H9 (cell line): Measurements from ENCODE around the gene LARGE1. TPM values are rescaled to one million over a fixed set of nuclear protein-coding genes. Genes with fewer than 3 reads are reported as not detected.

Experiments
- DNase-seq: peaks from one replicate; pipeline ENCODE4 v3.0.0-alpha.2; 2017
- H2AFZ ChIP-seq: one replicate; pipeline ENCODE4 v1.6.1; 2013; ENCODE audit warnings: mild to moderate bottlenecking, low read length, control low read depth, moderate library complexity
- H2AK5ac ChIP-seq: 2 replicates; pipeline ENCODE4 v1.6.1; 2013; ENCODE audit warnings: low read length, control low read depth, mixed read lengths; ENCODE audit not compliant: insufficient read length
- H2BK120ac ChIP-seq: one replicate; pipeline ENCODE4 v1.6.1; 2013; ENCODE audit warnings: low read depth, mild to moderate bottlenecking, low read length, control low read depth, inconsistent platforms; ENCODE audit not compliant: poor library complexity, severe bottlenecking
- H2BK12ac ChIP-seq: 2 replicates; pipeline ENCODE4 v1.6.1; 2013; ENCODE audit warnings: low read length, control low read depth, mixed read lengths, low read depth; ENCODE audit not compliant: insufficient read length
- H2BK15ac ChIP-seq: 2 replicates; pipeline ENCODE4 v1.6.1; 2013; ENCODE audit warnings: low read depth, low read length, control low read depth
- H2BK20ac ChIP-seq: one replicate; pipeline ENCODE4 v1.6.1; 2013; ENCODE audit warnings: low read depth, mild to moderate bottlenecking, low read length, control low read depth, inconsistent platforms; ENCODE audit not compliant: poor library complexity, severe bottlenecking
- H2BK5ac ChIP-seq: 2 replicates; pipeline ENCODE4 v1.6.1; 2013; ENCODE audit warnings: low read length, control low read depth, mixed read lengths; ENCODE audit not compliant: insufficient read length
- H3K14ac ChIP-seq: 2 replicates; pipeline ENCODE4 v1.6.1; 2013; ENCODE audit warnings: low read length, control low read depth; ENCODE audit not compliant: insufficient read depth
- H3K18ac ChIP-seq: 2 replicates; pipeline ENCODE4 v1.6.1; 2013; ENCODE audit warnings: low read depth, mild to moderate bottlenecking, mixed read lengths, low read length, control low read depth; ENCODE audit not compliant: insufficient read length
- H3K23ac ChIP-seq: 2 replicates; pipeline ENCODE4 v1.6.1; 2013; ENCODE audit warnings: low read length, control low read depth, mixed read lengths, low read depth; ENCODE audit not compliant: insufficient read length
- H3K23me2 ChIP-seq: 2 replicates; pipeline ENCODE4 v1.6.1; 2013; ENCODE audit warnings: low read depth, mild to moderate bottlenecking, mixed read lengths, low read length, control low read depth; ENCODE audit not compliant: insufficient read length, poor library complexity, severe bottlenecking
- H3K27ac ChIP-seq: 2 replicates; pipeline ENCODE4 v1.5.1; 2013; ENCODE audit warnings: low read length, control low read depth, mixed read lengths, low read depth; ENCODE audit not compliant: insufficient read length
- H3K27me3 ChIP-seq: 2 replicates; pipeline ENCODE4 v1.6.1; 2013; ENCODE audit warnings: low read length, control low read depth, inconsistent platforms; ENCODE audit not compliant: insufficient read depth
- H3K4ac ChIP-seq: 2 replicates; pipeline ENCODE4 v1.6.1; 2013; ENCODE audit warnings: low read depth, mild to moderate bottlenecking, control low read depth, inconsistent platforms, low read length, moderate library complexity
- H3K4me1 ChIP-seq: 2 replicates; pipeline ENCODE4 v1.6.1; 2013; ENCODE audit warnings: low read length, control low read depth, inconsistent platforms; ENCODE audit not compliant: insufficient read depth
- H3K4me2 ChIP-seq: 2 replicates; pipeline ENCODE4 v1.6.1; 2013; ENCODE audit warnings: low read length, control low read depth, mixed read lengths; ENCODE audit not compliant: insufficient read length, insufficient read depth
- H3K56ac ChIP-seq: 2 replicates; pipeline ENCODE4 v1.6.1; 2013; ENCODE audit warnings: low read depth, mild to moderate bottlenecking, mixed read lengths, low read length, control low read depth; ENCODE audit not compliant: insufficient read length
- H3K79me1 ChIP-seq: 2 replicates; pipeline ENCODE4 v1.6.1; 2013; ENCODE audit warnings: low read depth, mild to moderate bottlenecking, moderate library complexity, low read length, control low read depth, inconsistent platforms; ENCODE audit not compliant: insufficient read depth, poor library complexity, severe bottlenecking
- H3K79me2 ChIP-seq: 2 replicates; pipeline ENCODE4 v1.6.1; 2013; ENCODE audit warnings: low read length, control low read depth, inconsistent platforms; ENCODE audit not compliant: insufficient read depth
- H3K9ac ChIP-seq: 2 replicates; pipeline ENCODE4 v1.6.1; 2013; ENCODE audit warnings: low read length, control low read depth, mixed read lengths; ENCODE audit not compliant: insufficient read length; ENCODE audit errors: extremely low read depth
- H3K9me3 ChIP-seq: one replicate; pipeline ENCODE4 v1.6.1; 2013; ENCODE audit warnings: low read depth, low read length, inconsistent platforms; ENCODE audit not compliant: control insufficient read depth
- H3T11ph ChIP-seq: one replicate; pipeline ENCODE4 v1.6.1; 2013; ENCODE audit warnings: mild to moderate bottlenecking, low read length, control low read depth, inconsistent platforms
- H4K20me1 ChIP-seq: one replicate; pipeline ENCODE4 v1.6.1; 2013; ENCODE audit not compliant: control insufficient read depth, insufficient read length, insufficient read depth
- H4K5ac ChIP-seq: 2 replicates; pipeline ENCODE4 v1.6.1; 2013; ENCODE audit warnings: low read depth, mild to moderate bottlenecking, mixed read lengths, low read length, control low read depth; ENCODE audit not compliant: insufficient read length
- H4K8ac ChIP-seq: replicated peaks from 2 replicates; pipeline ENCODE4 v1.6.1; 2013; ENCODE audit warnings: low read length, control low read depth, mixed read lengths, low read depth; ENCODE audit not compliant: insufficient read length
- H4K91ac ChIP-seq: 2 replicates; pipeline ENCODE4 v1.6.1; 2013; ENCODE audit warnings: low read depth, mild to moderate bottlenecking, moderate library complexity, mixed read lengths, low read length, control low read depth; ENCODE audit not compliant: insufficient read length
- H3K27ac Mint-ChIP-seq, 3 experiments: 2 replicates in 2 of 3; 3 replicates in 1 of 3; pipeline ENCODE4 v1.8.0; 2020 to 2021; ENCODE audit warnings: mixed read lengths in 3 of 3, mild to moderate bottlenecking in 1 of 3, moderate library complexity in 1 of 3
- H3K27me3 Mint-ChIP-seq: 2 replicates; pipeline ENCODE4 v1.8.0; 2021; ENCODE audit warnings: low read depth, mild to moderate bottlenecking, moderate library complexity, mixed read lengths
- H3K36me3 Mint-ChIP-seq, 3 experiments: 2 replicates in 2 of 3; 3 replicates in 1 of 3; pipeline ENCODE4 v1.8.0; 2020 to 2021; ENCODE audit warnings: low read depth in 3 of 3, mixed read lengths in 3 of 3; ENCODE audit not compliant: insufficient read depth in 1 of 3
- H3K4me1 Mint-ChIP-seq, 2 experiments: 2 replicates each; pipeline ENCODE4 v1.8.0; 2020; ENCODE audit warnings: mixed read lengths in 2 of 2
- H3K4me3 Mint-ChIP-seq, 2 experiments: 2 replicates in 1 of 2; 3 replicates in 1 of 2; pipeline ENCODE4 v1.8.0; 2020 to 2021; ENCODE audit warnings: mild to moderate bottlenecking in 2 of 2, mixed read lengths in 2 of 2, moderate library complexity in 1 of 2
- H3K9me3 Mint-ChIP-seq, 2 experiments: 2 replicates in 1 of 2; 3 replicates in 1 of 2; pipeline ENCODE4 v1.8.0; 2020; ENCODE audit warnings: mild to moderate bottlenecking in 2 of 2, mixed read lengths in 2 of 2, moderate library complexity in 1 of 2
- CTCF ChIP-seq: fragments of 200-600 bp; sonication (generic); conservative IDR thresholded peaks from 3 replicates; pipeline ENCODE4 v1.8.0; 2021; ENCODE audit warnings: antibody characterized with exemption, mild to moderate bottlenecking
- WGBS: extraction: QIAGEN DNeasy Blood & Tissue Kit; methylation state at CpG from one replicate; pipeline ENCODE4 v1.1.7; 2013; ENCODE audit warnings: missing lambda C conversion rate, low lambda C conversion rate, mixed read lengths; ENCODE audit not compliant: insufficient read length; ENCODE audit errors: extremely low coverage; 5-methylcytosine and 5-hydroxymethylcytosine counted together
- total RNA-seq: library from RNA; stranded (reverse); gene quantifications from 2 replicates; pipeline ENCODE4 v1.2.1, GENCODE V29; 2021

The LARGE1 gene
- total RNA-seq, 1 experiment from 2014 or later, result 43.5 TPM

- no peaks in the 10 kb centered on the region for H3K23me2 ChIP-seq
- no peak overlapping the region for H2BK20ac ChIP-seq
- H4K91ac ChIP-seq, result no peak overlapping the region
- H3K79me2 ChIP-seq, result peaks cover 70% of the 10 kb centered on the region; the same call in 1 of the 2 replicates
- Mint-ChIP-seq H3K4me1 (peaks cover 51 to 54% of the 10 kb centered on the region in 2 experiments), H3K36me3 (peaks cover 13 to 25% (median 22%) of the 10 kb centered on the region in 3 experiments; a peak in 6 of 7 replicates), H3K9me3 (no peaks in the 10 kb centered on the region), H3K27me3 (no peaks in the 10 kb centered on the region), H3K4me3 (no peak overlapping the region), H3K27ac (0 out of 7 replicates have a peak overlapping the region, but pooled peaks of 1 of the 3 experiments have one; percentile 40)
- H3K4me1 ChIP-seq, result peaks cover 10% of the 10 kb centered on the region; the same call in 1 of the 2 replicates
- no peak overlapping the region for H2BK15ac ChIP-seq
- H2AK5ac ChIP-seq, result no peak overlapping the region
- H2AFZ ChIP-seq, result no peak overlapping the region
- TF ChIP-seq CTCF, result no peak
- H3K56ac ChIP-seq, result no peak overlapping the region
- no peak overlapping the region for H3K27ac ChIP-seq
- H2BK120ac ChIP-seq, result no peak overlapping the region
- H3K79me1 ChIP-seq, result peaks cover 7% of the 10 kb centered on the region
- no peak overlapping the region for H3K18ac ChIP-seq
- no peak overlapping the region for H3K9ac ChIP-seq
- H3K9me3 ChIP-seq, result no peaks in the 10 kb centered on the region
- no peak overlapping the region for H2BK5ac ChIP-seq
- no peak for DNase-seq
- no peaks in the 10 kb centered on the region for H3K27me3 ChIP-seq
- H3K23ac ChIP-seq, result no peak overlapping the region
- H4K8ac ChIP-seq, result no peak overlapping the region
- H3K4me2 ChIP-seq, result no peak overlapping the region
- H4K20me1 ChIP-seq, result no peaks in the 10 kb centered on the region
- H3T11ph ChIP-seq, result no peak overlapping the region
- H3K14ac ChIP-seq, result no peak overlapping the region
- H2BK12ac ChIP-seq, result no peak overlapping the region
- no peak overlapping the region for H4K5ac ChIP-seq
- WGBS, result no CpG with 5 or more reads among the region's 6 CpGs
- no peak overlapping the region for H3K4ac ChIP-seq
Observed at GRCh38 chr22:33909075-33909458, 11.2 kb downstream of the LARGE1 start.
